Measurements from ENCODE around the gene EFNA3. TPM values are rescaled to one million over a fixed set of nuclear protein-coding genes. Genes with fewer than 3 reads are reported as not detected.

EFNA3 gene
- total RNA-seq, 1 donor from 2014 or later: 9.0 TPM

- Mint-ChIP-seq H3K27ac (peak overlapping the region; percentile 86), H3K4me1 (ENCODE audit: low read depth) (peaks cover 31% of the 10 kb centered on the region)
These were observed 511 bp downstream of the EFNA3 start for GRCh38 chr1:155079210-155079486.

GRCh38 chr1:155079487-155080311, 1.1 kb downstream of the EFNA3 start:
- Mint-ChIP-seq H3K27me3 (peaks cover 37% of the 10 kb centered on the region), H3K9me3 (ENCODE audit: low read depth) (no peaks in the 10 kb centered on the region), H3K4me1 (ENCODE audit: low read depth) (peaks cover 36% of the 10 kb centered on the region), H3K27ac (peak overlapping the region; percentile 86), H3K36me3 (ENCODE audit: insufficient read depth) (no peaks in the 10 kb centered on the region), H3K4me3 (ENCODE audit: low read depth) (peak overlapping the region; percentile 83)
- TF ChIP-seq CTCF (IDR thresholded peaks at IDR 0.05; ENCODE audit: unreplicated experiment): no peak
- DNase-seq (ENCODE audit: low spot score, unreplicated experiment): no peak

More at GRCh38 chr1:155079210-155079486, 511 bp downstream of the EFNA3 start:
- H3K36me3 Mint-ChIP-seq (ENCODE audit: insufficient read depth): no peaks in the 10 kb centered on the region
- no peak for TF ChIP-seq CTCF (IDR thresholded peaks at IDR 0.05; ENCODE audit: unreplicated experiment)
- H3K9me3 Mint-ChIP-seq (ENCODE audit: low read depth): no peaks in the 10 kb centered on the region
- no peak for DNase-seq (ENCODE audit: low spot score, unreplicated experiment)
- H3K4me3 Mint-ChIP-seq (ENCODE audit: low read depth): peak overlapping the region; percentile 83
- peaks cover 34% of the 10 kb centered on the region for H3K27me3 Mint-ChIP-seq

- Mint-ChIP-seq H3K27me3 (peaks cover 37% of the 10 kb centered on the region), H3K4me3 (ENCODE audit: low read depth) (peak overlapping the region; percentile 83), H3K9me3 (ENCODE audit: low read depth) (no peaks in the 10 kb centered on the region), H3K36me3 (ENCODE audit: insufficient read depth) (no peaks in the 10 kb centered on the region), H3K27ac (peak overlapping the region; percentile 81), H3K4me1 (ENCODE audit: low read depth) (peaks cover 39% of the 10 kb centered on the region)
- DNase-seq (ENCODE audit: low spot score, unreplicated experiment): peak; percentile 79
- no peak for TF ChIP-seq CTCF (IDR thresholded peaks at IDR 0.05; ENCODE audit: unreplicated experiment)
These were observed 1.9 kb downstream of the EFNA3 start for GRCh38 chr1:155080312-155081228.

GRCh38 chr1:155081472-155082300, 3.0 kb downstream of the EFNA3 start:
- H3K27ac Mint-ChIP-seq: peak overlapping the region; percentile 81
- peak overlapping the region; percentile 83 for H3K4me3 Mint-ChIP-seq (ENCODE audit: low read depth)
- DNase-seq (ENCODE audit: low spot score, unreplicated experiment): no peak
- TF ChIP-seq CTCF (IDR thresholded peaks at IDR 0.05; ENCODE audit: unreplicated experiment): no peak
- H3K4me1 Mint-ChIP-seq (ENCODE audit: low read depth): peaks cover 40% of the 10 kb centered on the region
- peaks cover 37% of the 10 kb centered on the region for H3K27me3 Mint-ChIP-seq
- H3K36me3 Mint-ChIP-seq (ENCODE audit: insufficient read depth): no peaks in the 10 kb centered on the region
- H3K9me3 Mint-ChIP-seq (ENCODE audit: low read depth): no peaks in the 10 kb centered on the region
